Stimulated activated CD4-positive, alpha-beta T cell treated with anti-CD3 and anti-CD28 coated beads, TNF-alpha, amount 100 ng/mL, for 24 hours (primary cell): ENCODE results near the gene NCOR2.

Experiments used
- DNase-seq, 3 experiments: peaks; one replicate each; pipeline ENCODE4 v3.0.0-alpha.2; 2020; ENCODE audit warnings: low read depth in 3 of 3

The NCOR2 gene

GRCh38 chr12:124566997-124567672 lies at the start of gene NCOR2:
Gene NCOR2, minus strand, starts transcription at chr12:124567612. Its CDS starts 72,361 bp downstream, at chr12:124495251.
- DNase-seq, result peak in 2 of 3 experiments; percentile 33 to 55

- DNase-seq, result no peak
These were observed 49.2 kb upstream of the NCOR2 start for GRCh38 chr12:124616394-124617221.

- no peak for DNase-seq
These were observed 47.3 kb upstream of the NCOR2 start for GRCh38 chr12:124614512-124615292.

- no peak for DNase-seq
These were observed 45.8 kb upstream of the NCOR2 start for GRCh38 chr12:124613151-124613585.

GRCh38 chr12:124612410-124612680 lies 44.9 kb upstream of the NCOR2 start:
- no peak for DNase-seq

- DNase-seq, result no peak
These were observed 44.4 kb upstream of the NCOR2 start for GRCh38 chr12:124611559-124612409.

GRCh38 chr12:124610629-124611558 lies 43.5 kb upstream of the NCOR2 start:
- DNase-seq, result no peak

- DNase-seq, result no peak
These were observed 42.7 kb upstream of the NCOR2 start for GRCh38 chr12:124610021-124610612.

GRCh38 chr12:124609041-124609989 lies 41.9 kb upstream of the NCOR2 start:
- peak; percentile 48 to 75 (median 50) for DNase-seq

- no peak for DNase-seq
These were observed 41.0 kb upstream of the NCOR2 start for GRCh38 chr12:124608450-124608870.

GRCh38 chr12:124607681-124608425 lies 40.4 kb upstream of the NCOR2 start:
- no peak for DNase-seq

GRCh38 chr12:124605883-124606774 lies 38.7 kb upstream of the NCOR2 start:
- DNase-seq, result no peak

GRCh38 chr12:124605150-124605882 lies 37.9 kb upstream of the NCOR2 start:
- no peak for DNase-seq

GRCh38 chr12:124604264-124604680 lies 36.9 kb upstream of the NCOR2 start:
- no peak for DNase-seq

- DNase-seq, result no peak
These were observed 36.4 kb upstream of the NCOR2 start for GRCh38 chr12:124603831-124604251.

GRCh38 chr12:124603100-124603541 lies 35.7 kb upstream of the NCOR2 start:
- no peak for DNase-seq
